ENCODE measurements around the gene TP63.

Gene TP63

DNA sequence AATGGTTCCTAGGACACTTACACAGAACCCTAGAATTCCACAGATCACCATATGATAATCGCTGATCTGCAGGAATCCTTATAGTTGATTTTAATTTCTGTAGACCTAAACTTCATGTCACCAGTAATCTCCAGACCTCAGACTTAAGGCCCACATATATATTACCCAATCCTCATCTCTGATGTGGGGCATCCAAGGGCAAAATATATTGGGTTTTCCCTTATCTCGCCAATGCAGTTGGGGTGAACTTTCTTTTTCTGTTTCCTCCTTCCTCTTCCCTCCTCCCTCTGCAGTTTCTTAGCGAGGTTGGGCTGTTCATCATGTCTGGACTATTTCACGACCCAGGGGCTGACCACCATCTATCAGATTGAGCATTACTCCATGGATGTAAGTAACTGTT, 259.3 kb downstream of the TP63 start:
- no peak for DNase-seq

DNA sequence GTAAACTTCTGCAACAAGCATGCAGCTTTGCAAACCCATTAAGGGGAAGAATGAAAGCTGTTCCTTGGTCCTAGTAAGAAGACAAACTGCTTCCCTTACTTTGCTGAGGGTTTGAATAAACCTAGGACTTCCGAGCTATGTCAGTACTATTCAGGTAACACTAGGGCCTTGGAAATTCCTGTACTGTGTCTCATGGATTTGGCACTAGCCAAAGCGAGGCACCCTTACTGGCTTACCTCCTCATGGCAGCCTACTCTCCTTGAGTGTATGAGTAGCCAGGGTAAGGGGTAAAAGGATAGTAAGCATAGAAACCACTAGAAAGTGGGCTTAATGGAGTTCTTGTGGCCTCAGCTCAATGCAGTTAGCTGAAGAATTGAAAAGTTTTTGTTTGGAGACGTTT, 265.3 kb downstream of the TP63 start:
- DNase-seq, result no peak

DNA sequence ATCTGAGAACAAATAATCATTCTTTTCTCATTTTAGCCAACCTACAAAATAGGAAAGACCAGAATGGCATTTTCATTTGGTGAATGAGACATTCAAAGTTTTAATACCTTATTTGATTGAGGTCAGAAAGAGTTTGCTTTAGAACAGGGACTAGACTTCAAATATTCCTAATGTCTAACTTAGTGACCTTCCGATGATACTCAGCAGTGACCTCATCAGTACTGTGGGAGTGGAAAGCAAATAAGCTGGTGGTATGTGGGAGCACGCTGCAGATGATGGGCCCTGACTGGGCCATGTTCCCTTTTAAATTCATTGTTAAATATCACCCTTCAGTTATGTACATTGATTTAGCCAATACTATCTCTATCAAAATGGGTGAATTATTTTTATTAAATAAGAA, 266.2 kb downstream of the TP63 start:
- DNase-seq, result no peak

DNA sequence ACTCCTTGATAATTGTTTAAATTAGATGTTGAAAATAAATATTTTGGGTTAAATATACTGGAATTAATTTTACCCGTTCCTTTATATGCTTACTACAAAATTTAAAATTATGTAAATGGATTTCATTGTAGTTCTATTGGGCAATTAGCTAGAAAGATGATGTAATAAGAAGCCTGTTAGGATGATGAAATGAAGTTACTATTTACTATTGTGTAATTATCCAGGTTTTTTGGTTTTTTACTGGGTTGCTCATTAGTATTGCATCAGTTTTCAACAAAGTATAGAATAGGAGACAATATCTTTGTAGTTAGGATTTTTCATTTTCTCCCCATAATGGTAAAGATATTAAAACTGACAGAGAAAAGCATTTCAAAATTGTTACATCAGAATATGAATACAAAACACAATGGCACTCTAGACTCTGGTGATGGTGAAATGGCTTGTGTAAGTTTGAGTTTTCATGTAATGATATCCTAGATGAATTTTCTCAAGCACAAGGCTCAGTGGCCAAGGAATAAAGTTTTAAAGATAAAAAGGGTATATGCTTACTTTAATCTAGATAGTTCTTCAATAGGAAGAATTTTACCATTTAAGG, 267.5 kb downstream of the TP63 start:
- peak; percentile 11 for DNase-seq

DNA sequence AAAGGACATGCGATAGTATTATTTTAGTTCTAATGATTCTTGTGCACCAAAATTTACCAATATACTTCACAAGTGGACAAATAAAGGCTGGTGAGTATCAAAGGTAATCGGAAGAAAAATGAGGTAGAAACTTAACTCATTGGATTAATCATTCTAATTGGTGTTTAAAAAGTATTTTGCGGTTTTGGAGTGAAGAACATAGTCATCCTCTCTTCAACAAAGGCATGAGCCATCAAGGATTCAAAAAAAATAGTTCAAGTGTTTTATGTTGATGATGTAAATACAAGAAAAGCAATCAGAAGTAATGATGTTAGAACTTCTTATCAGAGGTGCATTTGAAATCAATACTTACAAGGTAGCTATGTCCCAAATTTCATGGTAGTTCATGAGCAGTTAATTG, 268.0 kb downstream of the TP63 start:
- DNase-seq, result no peak

DNA sequence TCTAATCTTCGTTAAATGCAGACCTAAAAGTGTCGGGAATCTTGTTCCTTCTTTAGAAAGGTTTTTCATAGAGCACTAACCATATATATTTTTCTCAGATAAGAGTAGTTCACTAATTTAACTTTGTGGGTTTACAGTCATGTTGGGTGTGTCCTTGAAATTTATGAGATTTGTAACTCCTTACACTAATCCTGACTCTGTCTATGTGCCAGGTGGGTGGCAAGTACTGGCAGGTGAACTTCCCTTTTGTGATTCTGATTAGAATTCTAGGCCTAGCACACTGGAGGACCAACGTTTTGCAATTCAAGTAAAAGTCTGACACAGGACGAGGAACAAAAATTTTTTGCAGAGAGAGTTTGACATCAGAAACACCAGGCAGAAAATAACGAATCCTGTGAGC, 269.4 kb downstream of the TP63 start:
- no peak for DNase-seq

DNA sequence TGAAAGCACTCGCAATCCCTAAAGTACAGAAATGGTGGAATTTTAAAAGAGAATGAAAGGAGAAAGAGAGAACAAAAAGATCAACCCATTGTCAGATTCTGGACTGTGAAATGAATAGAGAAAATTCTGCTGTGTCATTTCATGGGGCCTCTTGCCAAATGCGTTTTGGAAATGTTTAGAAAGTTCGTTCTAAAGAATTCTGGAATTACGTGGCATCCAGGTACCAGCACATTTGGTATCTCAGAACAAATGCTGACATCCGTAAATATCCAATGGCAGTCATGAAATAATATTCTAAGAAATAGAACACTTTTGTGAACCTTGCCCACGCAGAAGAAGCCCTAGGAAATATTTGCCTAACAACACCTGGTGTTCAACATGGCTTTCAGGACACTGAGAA, 270.3 kb downstream of the TP63 start:
- DNase-seq, result no peak

DNA sequence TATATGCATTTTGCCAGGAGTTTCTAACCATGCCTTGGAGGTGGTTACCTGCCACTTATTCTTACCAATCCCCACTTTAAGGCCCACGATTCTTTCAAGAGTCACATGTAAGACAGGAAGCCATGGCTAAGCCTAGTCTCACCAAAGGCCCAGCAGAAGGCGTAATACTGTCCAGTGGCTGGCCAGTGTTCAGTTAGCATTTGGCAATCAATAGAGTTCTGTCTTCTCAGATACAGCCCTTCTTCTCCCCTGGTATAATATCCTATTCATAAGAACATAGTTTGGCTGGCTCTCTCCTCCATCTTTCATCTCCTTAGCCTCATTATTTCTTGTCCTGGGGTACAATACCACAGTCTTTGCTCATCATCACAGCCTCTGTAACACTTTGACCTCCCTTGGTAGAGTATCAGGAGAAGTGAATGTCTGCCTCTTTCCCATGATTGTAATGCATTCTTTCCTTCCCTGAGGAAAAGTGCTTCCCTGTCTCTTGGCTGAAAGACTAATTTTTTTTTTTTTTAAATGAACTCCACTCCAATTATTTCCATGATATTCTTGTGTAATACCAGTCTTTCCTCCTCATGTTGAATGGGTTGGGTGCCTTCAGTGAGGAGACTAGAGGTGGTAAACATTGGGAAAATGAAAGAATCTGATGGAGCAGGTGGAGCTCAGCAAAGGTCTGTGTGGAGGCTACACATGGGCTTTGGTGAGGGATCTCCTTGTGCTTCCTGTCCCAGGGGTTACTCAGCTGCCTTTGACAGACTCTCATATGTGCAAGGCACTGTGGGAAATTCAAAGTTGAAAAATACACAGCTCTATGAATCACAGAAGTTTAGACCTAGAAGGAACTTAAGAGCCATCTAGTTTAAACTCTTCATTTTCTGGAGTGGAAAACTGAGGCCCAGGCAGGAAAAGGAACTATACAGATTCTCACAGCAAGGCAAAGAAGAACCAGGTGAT, 271.3 kb downstream of the TP63 start:
- peak; percentile 33 for DNase-seq

DNA sequence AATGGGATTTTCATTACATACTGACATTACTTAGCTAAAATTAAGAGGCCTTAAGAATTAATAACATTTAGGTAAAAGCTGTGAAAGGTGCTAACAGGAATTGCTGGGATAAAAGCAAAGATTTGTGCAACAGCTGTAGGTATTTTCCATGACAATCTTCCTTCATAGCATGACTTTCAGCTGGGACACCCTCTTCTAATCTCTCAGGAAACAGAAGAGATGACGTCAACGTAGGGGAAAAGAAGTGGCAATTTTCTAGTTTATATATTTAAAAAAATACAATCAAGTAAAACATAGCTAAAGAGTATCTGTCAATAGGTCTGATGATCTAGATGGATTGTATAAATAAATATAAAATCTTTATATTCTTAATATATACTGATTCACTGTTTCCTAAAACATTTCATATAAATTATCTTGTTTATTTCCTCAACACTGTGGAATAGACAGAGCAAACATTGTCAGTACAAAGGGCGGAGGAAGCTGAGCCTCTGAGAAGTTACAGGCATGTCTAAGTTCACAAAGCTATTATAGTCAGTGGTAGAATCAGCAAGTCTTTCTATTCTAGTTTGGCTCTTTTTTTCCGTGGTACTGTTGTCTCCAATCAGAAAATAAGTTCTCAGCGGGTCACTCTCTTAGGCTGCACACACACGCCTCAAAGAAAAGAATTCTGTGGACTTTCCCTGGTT, 272.5 kb downstream of the TP63 start:
- DNase-seq, result no peak

DNA sequence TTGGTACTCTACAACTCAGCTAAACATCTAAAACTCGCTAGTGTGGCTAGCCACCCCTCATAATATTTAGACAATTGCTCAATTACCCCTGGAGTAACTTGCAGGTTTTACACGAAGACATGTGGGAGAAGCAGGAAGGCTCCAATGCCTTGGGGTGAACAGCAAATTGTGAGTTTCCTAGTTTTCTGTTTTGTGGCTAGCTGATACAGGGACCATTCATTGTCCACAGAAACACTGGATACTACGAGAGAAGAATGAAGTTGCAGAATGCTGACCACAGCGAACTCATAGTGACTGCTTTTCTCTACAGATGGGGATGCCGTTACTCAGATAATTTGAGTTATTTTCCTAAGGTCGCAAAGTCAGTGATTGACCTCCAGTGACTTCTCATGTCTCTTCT, 276.6 kb downstream of the TP63 start:
- no peak for DNase-seq

DNA sequence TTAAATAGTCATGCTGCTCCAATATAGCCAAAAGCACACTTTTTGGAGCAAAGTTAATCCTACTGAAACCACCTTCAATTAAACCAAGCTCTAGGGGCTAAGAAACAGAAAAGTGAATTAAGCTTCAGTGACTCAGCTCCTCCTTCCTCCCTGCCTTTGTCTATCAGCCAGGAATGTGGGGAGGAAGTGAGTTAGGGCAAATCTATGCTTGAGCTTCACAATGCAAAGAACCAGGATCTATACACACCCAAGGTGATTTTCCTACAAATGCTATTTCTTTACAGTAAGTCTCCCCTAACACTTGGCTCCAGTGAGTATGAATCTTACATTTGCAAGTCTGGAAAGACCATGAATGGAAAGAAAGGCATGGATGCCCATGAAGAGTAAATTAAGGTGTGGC, 277.5 kb downstream of the TP63 start:
- peak; percentile 87 for DNase-seq

DNA sequence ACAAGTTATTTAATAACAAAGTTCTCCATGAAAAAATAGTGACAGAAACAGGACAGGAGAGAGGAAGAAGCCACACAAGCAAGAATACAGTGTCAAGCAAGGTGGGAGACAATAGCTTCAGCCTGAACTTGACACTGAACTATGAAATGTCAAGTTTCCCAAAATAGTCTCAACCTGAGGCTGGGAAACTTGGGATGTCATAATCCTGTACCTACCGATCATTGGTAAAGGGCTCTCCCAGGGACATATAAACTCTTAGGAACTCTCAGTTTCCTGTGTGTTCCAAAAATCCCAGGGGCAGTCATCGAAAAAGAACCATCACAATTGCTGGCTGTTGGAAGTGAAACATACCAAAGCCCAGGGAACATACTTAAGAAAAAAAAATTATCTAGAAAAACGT, 277.9 kb downstream of the TP63 start:
- DNase-seq, result no peak

DNA sequence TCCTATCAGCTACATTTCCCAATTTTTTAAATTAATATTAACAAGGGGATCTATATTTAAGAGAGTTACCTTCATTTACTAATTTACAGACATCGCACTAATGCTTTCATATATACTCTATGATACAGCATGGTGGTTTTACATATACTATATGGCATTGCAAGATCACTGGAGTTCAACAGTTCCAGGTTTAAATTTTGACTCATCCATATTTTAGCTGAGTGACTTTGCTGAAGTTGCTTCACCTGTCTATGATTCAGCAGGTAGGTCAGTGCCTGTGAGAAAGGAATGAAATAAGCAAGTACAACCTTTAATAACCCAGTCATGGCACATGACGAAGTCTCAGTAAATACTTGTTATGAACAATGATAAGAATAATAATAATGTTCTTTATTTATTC, 278.4 kb downstream of the TP63 start:
- no peak for DNase-seq

DNA sequence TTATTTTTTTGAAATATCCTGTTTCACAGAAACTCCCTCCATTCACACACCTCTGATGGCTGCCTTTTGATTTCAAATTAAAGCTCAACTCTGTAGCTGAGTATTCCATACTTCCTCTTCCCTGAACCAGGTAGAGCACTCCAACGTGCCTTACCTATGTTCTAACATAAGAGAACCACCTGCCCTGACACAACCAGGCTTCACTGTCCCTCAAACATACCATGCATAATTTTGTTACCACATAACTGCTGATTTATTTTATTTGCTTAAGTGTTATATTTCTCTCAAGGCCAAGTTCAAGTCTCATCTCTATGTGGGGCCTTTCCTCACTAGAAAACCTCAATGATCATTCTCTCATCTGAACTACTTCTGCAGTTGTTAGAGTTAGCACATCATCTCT, 279.8 kb downstream of the TP63 start:
- DNase-seq, result no peak

DNA sequence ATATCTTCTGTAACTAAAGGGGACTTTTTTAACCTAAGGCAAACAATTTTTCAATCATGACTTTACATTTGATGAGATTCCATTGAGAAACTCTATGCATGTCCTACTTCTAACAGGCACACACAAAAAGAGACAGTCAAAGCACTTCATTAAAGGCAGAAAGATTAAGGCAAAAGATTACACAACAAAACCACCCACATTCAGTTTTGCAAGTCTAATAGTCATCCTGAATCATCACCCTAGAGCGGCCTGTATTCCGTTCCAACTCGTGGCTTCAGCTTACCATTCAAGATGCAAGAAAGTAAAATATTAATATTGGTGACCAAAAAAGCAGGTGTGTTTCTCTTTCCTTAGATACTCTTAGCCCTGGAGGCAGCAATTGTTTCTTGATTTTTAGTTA, 283.6 kb downstream of the TP63 start:
- DNase-seq, result peak; percentile 91

DNA sequence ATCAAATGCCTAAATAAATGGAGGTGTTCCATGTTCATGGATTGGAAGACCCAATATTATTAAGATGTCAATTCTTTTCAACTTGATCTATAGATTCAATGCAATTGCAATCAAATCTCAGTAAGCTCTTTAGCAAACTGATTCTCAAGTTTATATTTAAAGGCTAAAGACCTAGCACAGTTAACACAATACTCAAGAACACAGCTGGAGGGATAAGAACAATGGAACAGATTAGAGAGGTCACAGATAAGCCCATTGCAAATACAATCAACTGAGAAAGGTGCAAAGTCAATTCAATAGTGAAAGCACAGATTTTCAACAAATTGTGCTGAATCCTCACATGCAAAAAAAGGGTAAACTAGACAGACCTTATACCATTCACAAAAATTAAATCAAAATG, 290.6 kb downstream of the TP63 start:
- no peak for DNase-seq

DNA sequence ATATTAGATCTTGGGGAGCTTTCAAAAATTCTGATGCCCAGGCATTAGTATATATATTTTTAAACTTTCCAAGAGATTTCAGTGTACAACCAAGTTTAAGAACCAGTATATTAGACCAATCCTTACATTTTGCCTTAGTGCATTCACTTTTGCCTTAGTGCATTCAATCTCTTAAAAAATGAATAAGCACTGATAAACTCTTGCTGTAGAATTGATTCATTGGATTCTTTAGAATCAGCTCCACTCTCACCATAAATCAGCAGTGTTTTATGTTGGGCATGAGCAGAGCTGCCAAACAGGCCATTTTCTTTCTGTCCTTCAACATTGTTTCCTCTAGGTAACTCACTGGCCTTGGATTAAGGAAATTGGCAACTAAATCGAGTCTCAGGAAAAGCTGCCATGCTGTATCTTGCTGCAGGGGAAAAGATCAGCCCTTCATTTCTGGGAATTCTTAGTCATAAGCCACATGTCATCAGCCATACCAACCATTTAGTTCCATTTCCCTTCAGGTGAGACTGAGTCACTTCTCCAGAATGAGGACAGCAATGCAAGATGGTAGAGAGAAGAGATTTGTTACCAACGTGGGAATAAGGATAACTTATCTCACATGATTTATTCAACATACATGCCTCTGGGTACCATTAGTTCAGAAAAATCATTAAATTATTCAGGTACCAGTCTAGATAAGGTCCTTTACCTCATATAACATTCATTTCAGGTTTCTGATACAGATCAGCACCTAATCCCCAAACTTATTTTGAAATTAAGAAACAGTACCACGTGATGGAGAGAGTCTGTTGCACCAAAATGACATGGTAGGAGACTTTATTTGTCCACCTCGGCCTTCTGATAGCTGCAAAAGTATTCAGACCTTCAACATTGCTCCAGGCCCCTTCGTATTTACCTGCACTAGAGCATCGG, 297.0 kb downstream of the TP63 start:
- peak; percentile 35 for DNase-seq

DNA sequence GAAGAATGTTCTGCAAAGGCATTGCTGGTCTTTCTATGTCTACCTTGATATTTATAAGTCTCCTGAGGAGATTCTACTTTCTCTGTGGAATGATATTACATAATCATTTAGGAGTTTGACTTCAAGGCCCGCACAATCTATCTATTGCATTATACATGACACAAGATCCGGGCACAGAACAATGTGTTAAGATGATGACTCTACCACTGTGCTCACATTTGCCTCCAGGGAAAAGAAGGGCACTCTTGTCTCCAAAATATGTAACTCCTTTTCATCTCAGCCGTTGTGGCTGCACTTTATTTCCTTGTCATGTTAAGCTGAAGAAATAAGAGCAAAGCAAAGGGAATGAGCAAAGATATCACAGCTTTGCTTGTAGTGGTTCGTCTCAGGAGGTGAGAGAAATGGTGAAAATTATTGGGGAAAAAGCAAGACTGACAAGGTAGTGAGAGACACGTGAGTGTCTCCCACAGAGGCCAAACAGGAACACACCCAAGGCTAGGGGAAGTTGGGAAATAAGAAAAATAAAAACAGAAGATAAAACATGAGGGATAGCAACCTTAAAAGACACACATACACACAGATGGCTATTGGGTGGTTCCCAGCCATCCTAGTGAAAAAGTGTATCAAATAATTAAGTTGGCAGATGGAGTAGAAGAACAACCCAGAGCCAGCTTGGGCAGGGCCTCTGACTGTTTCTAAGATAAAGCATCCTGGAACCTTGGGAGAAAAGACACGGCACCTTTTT, 305.2 kb downstream of the TP63 start:
- DNase-seq, result no peak

DNA sequence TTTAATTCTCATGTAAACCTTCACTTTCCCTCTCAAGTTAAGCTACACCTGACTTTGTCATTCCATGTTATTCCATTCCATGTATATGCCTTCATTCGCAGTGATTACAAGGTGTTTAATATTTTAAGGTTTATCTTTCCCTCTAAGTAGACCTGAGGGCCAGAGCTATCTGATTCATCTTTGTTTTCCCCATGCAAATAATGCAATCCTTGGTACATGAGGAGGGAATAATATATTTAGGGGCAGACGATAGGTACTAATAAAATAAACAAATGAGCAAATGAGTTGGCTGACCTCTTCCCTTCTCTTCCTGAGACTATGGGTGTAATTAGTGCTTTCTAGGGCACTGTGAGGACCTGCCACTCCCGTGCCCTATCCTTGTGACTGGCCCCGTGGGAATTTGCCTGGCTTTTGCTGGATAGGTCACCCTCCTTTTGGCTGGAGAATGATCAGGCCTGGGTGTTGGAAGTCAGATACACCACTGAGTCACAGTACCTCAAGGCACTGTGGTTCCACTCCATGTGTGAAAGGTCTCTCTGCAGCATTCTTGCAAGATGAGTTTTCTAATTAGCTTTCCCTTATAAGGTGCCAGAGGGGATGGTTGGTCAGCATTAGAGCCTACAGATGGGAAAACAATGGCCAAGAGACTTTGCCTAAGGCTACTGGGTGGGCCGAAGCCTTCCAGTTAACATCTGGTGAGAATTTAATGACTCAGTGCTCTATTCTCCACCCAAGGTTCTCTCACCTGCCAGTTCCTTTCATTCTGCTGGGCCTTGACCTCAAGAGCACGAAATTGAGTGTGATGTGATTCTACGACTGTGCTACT, 306.3 kb downstream of the TP63 start:
- DNase-seq, result peak; percentile 96

DNA sequence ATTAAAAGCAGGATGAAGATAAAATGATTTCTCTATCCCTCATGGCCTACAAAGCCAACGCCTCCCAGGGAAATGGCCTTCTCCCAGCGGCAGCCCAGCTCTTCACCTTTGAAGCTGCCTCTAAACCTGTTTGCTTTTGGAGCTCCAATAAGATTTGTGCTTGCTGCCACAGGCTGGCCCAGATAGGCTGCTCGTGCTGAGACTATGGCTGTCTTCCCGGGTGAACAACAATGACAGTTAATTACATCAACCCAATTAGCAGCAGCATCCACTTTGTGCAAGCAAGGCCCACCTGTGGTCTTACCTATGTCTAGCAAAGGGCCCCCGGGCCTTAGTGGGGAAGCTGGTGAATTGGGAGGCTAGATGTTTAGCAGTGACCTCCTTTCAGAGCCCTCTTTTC, 309.9 kb downstream of the TP63 start:
- DNase-seq, result no peak

DNA sequence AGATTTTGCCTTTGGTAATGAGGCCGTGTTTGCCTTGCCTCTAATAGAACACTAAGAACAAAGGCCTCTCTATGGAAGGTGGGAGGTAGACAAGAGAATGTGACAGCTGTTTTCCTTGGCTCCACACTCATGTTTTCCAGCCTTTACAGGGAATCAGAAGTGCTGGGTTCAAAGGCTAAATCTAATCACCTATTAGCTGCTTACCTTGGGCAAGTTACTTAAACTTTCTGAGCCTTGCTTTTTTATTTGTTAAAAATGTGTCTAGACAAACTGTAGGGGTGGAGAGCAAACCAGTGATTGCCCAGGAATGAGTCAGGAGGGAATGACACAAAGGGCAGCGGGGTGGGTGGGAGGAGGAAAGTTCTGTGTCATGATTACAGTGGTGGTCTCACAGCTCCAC, 310.5 kb downstream of the TP63 start:
- peak; percentile 50 for DNase-seq

All from fibroblast of skin of right quadriceps (primary cell).